ENCODE measurements around the gene MT1G. TPM values are rescaled to one million over a fixed set of nuclear protein-coding genes. Genes with fewer than 3 reads are reported as not detected.

Gene MT1G
- total RNA-seq, 1 experiment from 2014 or later: 23.4 TPM

GRCh38 chr16:56632156-56632847, 35.6 kb downstream of the MT1G start, which contains the start of gene MT1M:
Gene MT1M (plus strand): TSS chr16:56632659. CDS start chr16:56632732, 73 bp downstream.
- Histone ChIP-seq H3K27ac (ENCODE audit: insufficient read length, low read depth, low read length) (no peak within 1 kb of the TSS), H3K9ac (ENCODE audit: extremely low read depth, insufficient read length, low read length) (no peak within 1 kb of the TSS)
- H3K9me3 Mint-ChIP-seq: peaks cover 0 to 12% of the 10 kb centered on the region in 2 experiments; a peak in 2 of 5 replicates

More at GRCh38 chr16:56632156-56632847, 35.6 kb downstream of the MT1G start, which contains the start of gene MT1M:
- Histone ChIP-seq H2AK5ac (ENCODE audit: insufficient read length, low read length) (no peak within 1 kb of the TSS), H2BK15ac (ENCODE audit: low read depth, low read length) (no peak within 1 kb of the TSS), H3K27me3 (ENCODE audit: insufficient read depth, low read length) (peaks cover 90% of the 10 kb centered on the region), H3T11ph (ENCODE audit: low read length) (no peak within 1 kb of the TSS), H3K18ac (ENCODE audit: insufficient read length, low read depth, low read length) (no peak within 1 kb of the TSS), H4K20me1 (ENCODE audit: control insufficient read depth, insufficient read depth, insufficient read length) (no peaks in the 10 kb centered on the region), H3K23ac (ENCODE audit: insufficient read length, low read depth, low read length) (no peak within 1 kb of the TSS), H2BK120ac (ENCODE audit: low read depth, low read length, poor library complexity, severe bottlenecking) (no peak within 1 kb of the TSS), H3K23me2 (ENCODE audit: insufficient read length, low read depth, low read length, poor library complexity, severe bottlenecking) (peaks cover 7% of the 10 kb centered on the region), H4K8ac (replicated peaks; ENCODE audit: insufficient read length, low read depth, low read length) (no peak within 1 kb of the TSS), H3K79me2 (ENCODE audit: insufficient read depth, low read length) (no peaks in the 10 kb centered on the region), H2BK12ac (ENCODE audit: insufficient read length, low read depth, low read length) (no peak within 1 kb of the TSS), H3K4ac (ENCODE audit: low read depth, low read length) (no peak within 1 kb of the TSS), H4K5ac (ENCODE audit: insufficient read length, low read depth, low read length) (no peak within 1 kb of the TSS), H3K9me3 (ENCODE audit: control insufficient read depth, low read depth, low read length) (no peaks in the 10 kb centered on the region), H3K4me2 (ENCODE audit: insufficient read depth, insufficient read length, low read length) (peak within 1 kb of the TSS; percentile 77), H2BK20ac (ENCODE audit: low read depth, low read length, poor library complexity, severe bottlenecking) (no peak within 1 kb of the TSS), H4K91ac (ENCODE audit: insufficient read length, low read depth, low read length) (no peak within 1 kb of the TSS), H2BK5ac (ENCODE audit: insufficient read length, low read length) (no peak within 1 kb of the TSS), H2AFZ (ENCODE audit: low read length) (no peak within 1 kb of the TSS), H3K14ac (ENCODE audit: insufficient read depth, low read length) (no peak within 1 kb of the TSS), H3K56ac (ENCODE audit: insufficient read length, low read depth, low read length) (no peak within 1 kb of the TSS), H3K4me1 (ENCODE audit: insufficient read depth, low read length) (no peaks in the 10 kb centered on the region), H3K79me1 (ENCODE audit: insufficient read depth, low read depth, low read length, poor library complexity, severe bottlenecking) (no peaks in the 10 kb centered on the region)
- Mint-ChIP-seq H3K4me3 (peak within 1 kb of the TSS; percentile 66 to 79), H3K4me1 (peaks cover 13 to 27% of the 10 kb centered on the region in 2 experiments), H3K36me3 (ENCODE audit: insufficient read depth in 1 of 3, low read depth in 3 of 3) (no peaks in the 10 kb centered on the region; a peak in 1 of 7 replicates), H3K27me3 (ENCODE audit: low read depth) (peaks cover 99% of the 10 kb centered on the region), H3K27ac (no peak within 1 kb of the TSS)
- WGBS (ENCODE audit: extremely low coverage, insufficient read length, low lambda C conversion rate): no CpG with 5 or more reads among the region's 61 CpGs
- DNase-seq: no peak
- no peak for TF ChIP-seq CTCF (conservative IDR thresholded peaks at IDR 0.05)

Data from H9 (cell line).